Ovary (tissue), 9 donors: ENCODE data around the gene SSPN. TPM values are rescaled to one million over a fixed set of nuclear protein-coding genes. Genes with fewer than 3 reads are reported as not detected.

Source experiments
- DNase-seq, 5 donors: peaks; one replicate each; pipeline ENCODE4 v3.0.0-alpha.2; 2019 to 2020
- H3K27ac ChIP-seq, 2 donors: fragments of 200-600 bp; one replicate each; pipeline versions ENCODE4 v1.5.1 to v1.8.0; 2019 to 2022
- H3K27me3 ChIP-seq: fragments of 200-600 bp; one replicate; pipeline ENCODE4 v1.8.0; 2022
- H3K36me3 ChIP-seq: fragments of 200-600 bp; sonication (generic); one replicate; pipeline ENCODE4 v1.5.1; 2019
- H3K4me1 ChIP-seq: one replicate; pipeline ENCODE4 v1.8.1; 2013; ENCODE audit warnings: mild to moderate bottlenecking, moderate library complexity; ENCODE audit not compliant: insufficient read depth
- H3K4me3 ChIP-seq: fragments of 200-600 bp; sonication (generic); one replicate; pipeline ENCODE4 v1.5.1; 2017
- H3K9me3 ChIP-seq, 2 donors: fragments of 200-600 bp in 1 of 2; sonication (generic) in 1 of 2; one replicate each; pipeline versions ENCODE4 v1.5.1 to v1.8.1; 2013 to 2019; ENCODE audit warnings: mild to moderate bottlenecking in 1 of 2, moderate library complexity in 1 of 2
- EP300 ChIP-seq: sonication (generic); formaldehyde crosslinking; IDR thresholded peaks from one replicate; pipeline ENCODE4 v1.6.1; 2017; ENCODE audit warnings: antibody characterized with exemption
- POLR2A ChIP-seq: fragments of 450-650 bp; IDR thresholded peaks from one replicate; pipeline ENCODE4 v1.6.1; 2017; ENCODE audit warnings: antibody characterized with exemption, mild to moderate bottlenecking, moderate library complexity
- WGBS, 3 donors: extraction: QIAGEN DNeasy Blood & Tissue Kit in 1 of 3; methylation state at CpG; one replicate each; pipeline versions ENCODE4 v1.1.5 to v1.1.7; 2013 to 2017; 5-methylcytosine and 5-hydroxymethylcytosine counted together
- intact Hi-C, 4 donors: fragments of 100-400 bp; cut with DNase I; formaldehyde crosslinking; loops; one replicate each; pipeline versions ENCODE4 v1.11.0 to v1.15.1; 2022 to 2023
- polyA plus RNA-seq, 2 donors: library from polyadenylated mRNA; stranded (reverse); fragments of 200-250 nt in 1 of 2; fragments of 350-450 nt in 1 of 2; fragmentation: Illumina TruSeq in 1 of 2; extraction: RNeasy Lipid Tissue Mini Kit (QIAGEN cat#74804) in 1 of 2; gene quantifications; one replicate each; pipeline ENCODE4 v1.2.3, GENCODE V29; 2013 to 2014
- total RNA-seq, 7 donors: library from RNA; depleted of rRNA in 2 of 7; stranded (reverse); fragments of >200 nt in 2 of 7; fragmentation: NEBNext Ultra II Directional in 3 of 7; extraction: Animal tissue kit (Norgen Biotek cat#: 25700) in 3 of 7; gene quantifications; one replicate each; pipeline versions ENCODE4 v1.1.0 to v1.2.4, GENCODE V29; 2016 to 2023
- TF ChIP-seq, protein P1 (sequence below), 3 donors: fragments of 450-650 bp in 2 of 3; fragments of 200-600 bp in 1 of 3; IDR thresholded peaks; one replicate each; pipeline versions ENCODE4 v1.5.1 to v1.8.0; 2016 to 2022; ENCODE audit warnings: antibody characterized with exemption in 3 of 3, mild to moderate bottlenecking in 1 of 3
- donor health status: DM: no; HTN: no; CAD: no; lungs with moderate emphysema.
- donor health status: DM: no; HTN: no; CAD: no.
- donor health status: Bipolar disorder and iron deficiency.
- donor health status: DM: yes; HTN: yes; CAD: no.
- donor health status: DM: no; HTN: no; CAD: no.
- donor health status: DM: yes; HTN: yes; CAD: no.

Gene SSPN
- total and polyA plus RNA-seq, 9 donors = 17.0 to 68.0 (median 38.2) TPM

DNA sequence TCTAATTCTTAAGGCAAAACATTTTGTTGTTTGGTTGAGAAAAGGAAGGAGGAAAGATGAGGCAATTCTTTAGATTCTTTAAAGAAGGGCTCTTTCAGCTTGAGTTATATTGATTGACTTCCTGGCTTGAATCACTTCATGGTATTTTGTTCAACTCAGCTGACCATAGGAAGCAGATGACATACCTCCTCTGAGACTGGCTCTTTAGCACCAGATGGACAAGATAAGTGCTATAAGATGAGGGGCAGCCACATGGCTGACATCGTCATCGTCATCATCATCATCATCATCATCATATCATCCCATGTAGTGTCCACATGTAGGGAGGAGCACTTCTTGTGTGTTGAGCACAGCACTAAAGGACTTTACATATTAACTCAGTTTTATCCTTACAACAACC lies 81.3 kb downstream of the SSPN start:
- intact Hi-C loops = loop anchor here in 2 of 4 donors (10.0 kb wide), 2 partner anchors 82 to 1368 kb away; partner anchors contain the start of gene SSPN (in 1 of the 2)
- TF ChIP-seq EP300 (no peak), POLR2A (no peak)
- TF ChIP-seq, protein P1, sequence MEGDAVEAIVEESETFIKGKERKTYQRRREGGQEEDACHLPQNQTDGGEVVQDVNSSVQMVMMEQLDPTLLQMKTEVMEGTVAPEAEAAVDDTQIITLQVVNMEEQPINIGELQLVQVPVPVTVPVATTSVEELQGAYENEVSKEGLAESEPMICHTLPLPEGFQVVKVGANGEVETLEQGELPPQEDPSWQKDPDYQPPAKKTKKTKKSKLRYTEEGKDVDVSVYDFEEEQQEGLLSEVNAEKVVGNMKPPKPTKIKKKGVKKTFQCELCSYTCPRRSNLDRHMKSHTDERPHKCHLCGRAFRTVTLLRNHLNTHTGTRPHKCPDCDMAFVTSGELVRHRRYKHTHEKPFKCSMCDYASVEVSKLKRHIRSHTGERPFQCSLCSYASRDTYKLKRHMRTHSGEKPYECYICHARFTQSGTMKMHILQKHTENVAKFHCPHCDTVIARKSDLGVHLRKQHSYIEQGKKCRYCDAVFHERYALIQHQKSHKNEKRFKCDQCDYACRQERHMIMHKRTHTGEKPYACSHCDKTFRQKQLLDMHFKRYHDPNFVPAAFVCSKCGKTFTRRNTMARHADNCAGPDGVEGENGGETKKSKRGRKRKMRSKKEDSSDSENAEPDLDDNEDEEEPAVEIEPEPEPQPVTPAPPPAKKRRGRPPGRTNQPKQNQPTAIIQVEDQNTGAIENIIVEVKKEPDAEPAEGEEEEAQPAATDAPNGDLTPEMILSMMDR (IDR thresholded peaks at IDR 0.05) = no peak
- Histone ChIP-seq H3K27ac (no peak overlapping the region), H3K9me3 (no peaks in the 10 kb centered on the region), H3K27me3 (no peaks in the 10 kb centered on the region), H3K4me3 (no peak overlapping the region), H3K36me3 (no peaks in the 10 kb centered on the region), H3K4me1 (peaks cover 23% of the 10 kb centered on the region)
- WGBS, 3 donors = 83 to 98% (median 94%) methylated on average over 2 of the region's 2 CpGs
- DNase-seq = no peak

DNA sequence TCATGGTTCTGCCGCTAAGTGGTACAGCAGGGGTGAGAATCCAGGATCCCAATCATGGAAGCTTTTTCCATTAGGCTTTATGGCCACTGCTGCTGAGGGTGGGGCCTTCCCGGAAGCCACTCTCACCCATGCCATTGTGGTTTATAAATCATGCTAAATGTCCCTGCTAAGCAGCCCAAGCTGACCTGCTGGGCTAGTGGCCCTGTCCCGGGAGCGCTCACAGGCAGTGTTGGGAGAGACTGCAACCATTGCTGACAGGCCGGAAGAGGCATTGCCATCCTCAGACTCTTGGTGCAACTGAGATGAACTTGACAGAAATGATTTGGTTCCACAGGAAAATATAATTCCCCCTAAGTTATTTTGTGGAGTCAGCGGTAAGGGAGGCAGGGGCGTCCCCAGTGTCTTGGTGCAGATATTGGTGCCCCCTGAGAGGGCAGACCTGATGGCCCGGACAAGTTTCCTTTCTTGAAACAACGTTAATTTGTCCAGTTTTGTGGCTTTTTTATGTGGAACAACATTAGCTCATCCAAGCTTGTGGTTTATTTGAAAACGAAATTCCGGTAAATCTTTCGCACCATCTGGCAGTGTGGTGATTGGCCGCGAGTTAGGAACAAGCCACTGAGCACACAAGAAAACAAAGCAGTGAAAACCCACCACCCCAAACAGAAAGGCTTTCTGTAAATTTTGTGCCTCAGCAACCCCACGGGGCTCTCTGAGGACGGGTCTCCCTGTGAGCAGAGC lies 82.3 kb downstream of the SSPN start:
- H3K36me3 ChIP-seq = no peaks in the 10 kb centered on the region
- H3K9me3 ChIP-seq = no peaks in the 10 kb centered on the region
- no peaks in the 10 kb centered on the region for H3K27me3 ChIP-seq
- H3K4me3 ChIP-seq = no peak overlapping the region
- DNase-seq = no peak
- peaks cover 19% of the 10 kb centered on the region for H3K4me1 ChIP-seq
- intact Hi-C loops = loop anchor here in 2 of 4 donors (10.0 kb wide), 2 partner anchors 83 to 1367 kb away; partner anchors contain the start of gene SSPN (in 1 of the 2)
- WGBS, 3 donors = 76 to 78% (median 78%) methylated on average over 16 of the region's 16 CpGs
- no peak overlapping the region for H3K27ac ChIP-seq
- no peak for TF ChIP-seq POLR2A
- TF ChIP-seq EP300 = no peak
- TF ChIP-seq, protein P1 (IDR thresholded peaks at IDR 0.05) = no peak

GRCh38 chr12:26278266-26278665 lies 82.9 kb downstream of the SSPN start:
- Histone ChIP-seq H3K4me1 (peaks cover 19% of the 10 kb centered on the region), H3K27ac (no peak overlapping the region), H3K9me3 (no peaks in the 10 kb centered on the region), H3K4me3 (no peak overlapping the region), H3K27me3 (no peaks in the 10 kb centered on the region), H3K36me3 (no peaks in the 10 kb centered on the region)
- intact Hi-C loops = loop anchor here in 2 of 4 donors (10.0 kb wide), 2 partner anchors 83 to 1367 kb away; partner anchors contain the start of gene SSPN (in 1 of the 2)
- no peak for DNase-seq
- WGBS, 3 donors = 64 to 95% (median 81%) methylated on average over 1 of the region's 1 CpG
- TF ChIP-seq, protein P1 (IDR thresholded peaks at IDR 0.05) = no peak
- TF ChIP-seq EP300 (no peak), POLR2A (no peak)

- WGBS, 3 donors = 85 to 95% (median 94%) methylated on average over 5 of the region's 5 CpGs
Measured at GRCh38 chr12:26278666-26279065, 83.3 kb downstream of the SSPN start.

More at GRCh38 chr12:26278666-26279065, 83.3 kb downstream of the SSPN start:
- no peak for TF ChIP-seq POLR2A
- TF ChIP-seq, protein P1 (IDR thresholded peaks at IDR 0.05) = no peak
- no peak for TF ChIP-seq EP300
- no peak overlapping the region for H3K27ac ChIP-seq
- intact Hi-C loops = loop anchor here in 2 of 4 donors (10.0 kb wide), 2 partner anchors 84 to 1366 kb away; partner anchors contain the start of gene SSPN (in 1 of the 2)
- H3K9me3 ChIP-seq = no peaks in the 10 kb centered on the region
- no peak for DNase-seq
- no peaks in the 10 kb centered on the region for H3K36me3 ChIP-seq
- H3K4me3 ChIP-seq = no peak overlapping the region
- H3K27me3 ChIP-seq = no peaks in the 10 kb centered on the region
- peaks cover 19% of the 10 kb centered on the region for H3K4me1 ChIP-seq
